ENCODE data around the gene OR7A10. TPM values are rescaled to one million over a fixed set of nuclear protein-coding genes. Genes with fewer than 3 reads are reported as not detected.

OR7A10 gene
- total RNA-seq, 1 donor from 2014 or later, result not detected

GRCh38 chr19:14830702-14831101, 18.0 kb downstream of the OR7A10 start:
- Histone ChIP-seq H3K9me3 (replicated peaks) (peaks cover 6% of the 10 kb centered on the region), H3K36me3 (no peaks in the 10 kb centered on the region), H3K27me3 (ENCODE audit: low read depth) (peaks cover 33% of the 10 kb centered on the region), H3K27ac (replicated peaks) (no peak overlapping the region), H3K4me1 (no peaks in the 10 kb centered on the region), H3K4me3 (no peak overlapping the region)
- no peak for TF ChIP-seq CTCF (IDR thresholded peaks at IDR 0.05; ENCODE audit: borderline replicate concordance)
- intact Hi-C loops (cut with micrococcal nuclease), result no loop called here
- DNase-seq, result no peak

GRCh38 chr19:14826006-14826405, 22.7 kb downstream of the OR7A10 start:
- no peak for TF ChIP-seq CTCF (IDR thresholded peaks at IDR 0.05; ENCODE audit: borderline replicate concordance)
- H3K27me3 ChIP-seq (ENCODE audit: low read depth), result peaks cover 48% of the 10 kb centered on the region
- no peak overlapping the region for H3K4me3 ChIP-seq
- H3K36me3 ChIP-seq, result no peaks in the 10 kb centered on the region
- no peaks in the 10 kb centered on the region for H3K4me1 ChIP-seq
- intact Hi-C loops (cut with micrococcal nuclease), result no loop called here
- peaks cover 11% of the 10 kb centered on the region for H3K9me3 ChIP-seq (replicated peaks)
- no peak overlapping the region for H3K27ac ChIP-seq (replicated peaks)
- DNase-seq, result no peak

- Histone ChIP-seq H3K9me3 (replicated peaks) (peaks cover 17% of the 10 kb centered on the region), H3K27ac (replicated peaks) (no peak overlapping the region), H3K4me3 (no peak overlapping the region), H3K36me3 (no peaks in the 10 kb centered on the region), H3K4me1 (no peaks in the 10 kb centered on the region), H3K27me3 (ENCODE audit: low read depth) (peaks cover 43% of the 10 kb centered on the region)
- DNase-seq, result no peak
- intact Hi-C loops (cut with micrococcal nuclease), result no loop called here
- TF ChIP-seq CTCF (IDR thresholded peaks at IDR 0.05; ENCODE audit: borderline replicate concordance), result no peak
These were observed 26.8 kb downstream of the OR7A10 start for GRCh38 chr19:14821937-14822336.

GRCh38 chr19:14818588-14818987, 30.1 kb downstream of the OR7A10 start:
- H3K4me3 ChIP-seq, result no peak overlapping the region
- no peaks in the 10 kb centered on the region for H3K4me1 ChIP-seq
- no peaks in the 10 kb centered on the region for H3K36me3 ChIP-seq
- intact Hi-C loops (cut with micrococcal nuclease), result no loop called here
- no peak for DNase-seq
- H3K27me3 ChIP-seq (ENCODE audit: low read depth), result peaks cover 13% of the 10 kb centered on the region
- no peak for TF ChIP-seq CTCF (IDR thresholded peaks at IDR 0.05; ENCODE audit: borderline replicate concordance)
- H3K9me3 ChIP-seq (replicated peaks), result peaks cover 8% of the 10 kb centered on the region
- no peak overlapping the region for H3K27ac ChIP-seq (replicated peaks)

GRCh38 chr19:14817052-14817451, 31.7 kb downstream of the OR7A10 start:
- no peaks in the 10 kb centered on the region for H3K36me3 ChIP-seq
- no peak for DNase-seq
- H3K9me3 ChIP-seq (replicated peaks), result peaks cover 8% of the 10 kb centered on the region
- intact Hi-C loops (cut with micrococcal nuclease), result no loop called here
- H3K27me3 ChIP-seq (ENCODE audit: low read depth), result peaks cover 9% of the 10 kb centered on the region
- TF ChIP-seq CTCF (IDR thresholded peaks at IDR 0.05; ENCODE audit: borderline replicate concordance), result no peak
- no peaks in the 10 kb centered on the region for H3K4me1 ChIP-seq
- no peak overlapping the region for H3K27ac ChIP-seq (replicated peaks)
- H3K4me3 ChIP-seq, result no peak overlapping the region

All from left ventricle myocardium inferior (tissue), 1 donor.